Subcutaneous adipose tissue (tissue), 4 donors: ENCODE data around the gene ATP6V0D1. TPM values are rescaled to one million over a fixed set of nuclear protein-coding genes. Genes with fewer than 3 reads are reported as not detected.

ENCODE experiments used
- CTCF ChIP-seq: fragments of 450-650 bp; IDR thresholded peaks from one replicate; pipeline ENCODE4 v1.5.1; 2016; ENCODE audit warnings: low read depth, mild to moderate bottlenecking, control low read depth, antibody characterized with exemption, moderate library complexity
- total RNA-seq, 4 donors: library from RNA; depleted of rRNA; stranded (reverse); fragments of >200 nt; gene quantifications; one replicate each; pipeline ENCODE4 v1.1.0, GENCODE V29; 2016

ATP6V0D1 gene
- total RNA-seq, 4 donors from 2014 or later: 66.4 to 169 (median 82.9) TPM

DNA sequence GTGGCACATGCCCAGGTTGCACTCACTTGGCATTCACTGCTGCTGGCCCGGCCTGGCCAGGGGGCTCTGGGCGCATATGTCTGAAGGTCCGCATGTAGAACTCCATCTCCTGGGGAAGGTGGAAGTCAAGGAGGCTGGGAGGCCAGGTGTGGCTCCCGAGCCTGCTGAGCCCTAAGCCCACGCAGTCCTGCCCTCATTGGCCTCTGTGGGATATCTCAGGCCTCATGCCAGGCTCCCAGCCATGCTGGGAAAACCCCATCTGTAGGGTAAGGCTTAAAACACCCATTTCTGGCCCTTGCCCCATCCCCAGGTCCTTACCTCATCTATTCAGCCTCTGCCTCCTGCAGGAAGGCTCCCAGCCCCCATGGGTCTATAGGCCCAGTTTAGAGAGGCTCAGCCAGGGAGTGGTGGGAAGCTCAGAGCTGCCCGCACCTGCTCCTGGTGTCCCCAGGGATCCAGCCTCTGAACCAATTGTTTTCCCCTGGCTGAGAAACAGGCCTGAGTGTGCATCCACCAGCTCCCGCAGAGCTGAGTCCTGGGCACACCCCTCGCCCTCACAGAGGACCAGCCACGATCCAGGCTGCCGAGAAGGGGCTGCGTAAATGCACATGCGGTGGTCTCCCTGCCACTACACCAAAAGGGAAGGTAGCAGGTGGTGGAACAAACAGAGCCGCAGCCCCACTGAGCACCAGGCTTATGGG lies 85.3 kb downstream of the ATP6V0D1 start:
- no peak for TF ChIP-seq CTCF

DNA sequence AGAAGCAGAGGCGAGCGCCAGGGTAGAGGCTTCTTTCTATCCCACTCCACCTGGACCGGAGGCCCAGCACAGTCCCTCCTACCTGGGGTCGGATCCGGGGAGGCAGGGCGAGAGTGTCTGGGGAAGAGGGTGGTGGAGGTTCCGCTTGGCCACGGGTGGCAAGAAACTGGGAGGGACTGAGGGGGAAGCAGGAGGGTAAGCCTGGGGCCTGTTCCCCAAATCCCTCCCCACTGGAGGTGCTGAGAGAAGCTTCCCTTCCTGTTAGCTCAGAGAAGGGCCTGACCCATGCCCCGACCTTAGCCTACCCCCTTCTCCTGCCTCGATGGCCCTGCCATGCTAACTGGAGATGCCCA lies 85.9 kb downstream of the ATP6V0D1 start:
- TF ChIP-seq CTCF: no peak

GRCh38 chr16:67394155-67395104 lies 86.5 kb downstream of the ATP6V0D1 start:
- TF ChIP-seq CTCF: no peak

DNA sequence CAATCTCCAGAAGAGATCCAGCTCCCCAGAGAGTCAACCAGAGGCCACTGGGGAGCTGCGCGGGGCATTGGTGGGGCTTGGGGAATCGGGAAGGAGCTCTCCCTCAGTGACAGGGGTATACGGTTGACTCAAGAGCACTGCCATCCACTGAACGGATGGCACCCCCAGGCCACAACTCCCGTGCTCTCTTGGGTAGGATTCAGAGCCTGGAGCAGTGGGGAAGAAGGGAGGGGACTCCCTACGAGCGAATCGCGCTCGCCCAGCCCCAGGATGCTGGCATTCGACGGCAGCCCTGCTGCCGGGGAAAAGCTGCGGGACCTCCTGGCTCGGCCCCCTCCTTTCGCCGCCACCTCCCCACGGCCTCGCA lies 87.2 kb downstream of the ATP6V0D1 start:
- TF ChIP-seq CTCF: no peak

- TF ChIP-seq CTCF: no peak
Measured at GRCh38 chr16:67393111-67393787, 87.7 kb downstream of the ATP6V0D1 start, which contains the start of gene TPPP3. Gene TPPP3, minus strand, starts transcription at chr16:67393498. Its CDS starts 2,387 bp downstream, at chr16:67391111.

DNA sequence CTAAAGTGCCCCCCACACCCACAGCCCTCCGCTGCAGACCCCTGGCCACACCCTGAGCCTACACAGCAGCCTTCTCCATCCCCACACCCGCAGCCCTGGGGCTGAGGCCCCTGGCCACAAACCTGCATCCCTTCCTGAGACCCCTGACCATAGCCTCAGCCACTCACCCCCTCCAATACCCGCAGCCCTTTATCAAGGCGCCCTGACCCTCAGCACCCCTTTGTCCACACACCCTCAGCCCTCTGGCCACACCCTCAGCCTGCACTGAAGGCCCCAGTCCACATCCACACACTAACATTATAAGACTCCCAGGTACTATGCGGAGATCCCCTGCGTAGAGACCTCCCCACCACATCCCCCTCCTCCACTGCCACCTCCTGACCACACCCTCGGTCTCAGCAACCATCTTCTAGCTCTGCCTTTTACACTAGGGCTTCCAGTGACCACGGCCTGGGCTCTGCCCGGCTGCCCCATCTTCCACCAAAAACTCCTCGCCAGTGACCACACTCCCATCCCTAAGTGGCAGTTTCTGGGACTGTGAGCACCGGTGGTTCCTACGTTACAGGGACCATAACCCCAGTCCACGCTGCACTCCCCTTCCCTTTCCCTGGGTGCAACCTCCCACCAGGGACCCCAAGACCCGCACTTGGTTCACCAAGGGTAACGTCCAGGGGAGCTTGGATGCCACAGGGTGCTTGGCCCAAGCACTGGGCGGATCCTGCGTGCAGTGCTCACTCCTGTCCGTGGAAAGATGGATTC lies 88.5 kb downstream of the ATP6V0D1 start:
- no peak for TF ChIP-seq CTCF
